Osteocyte (in vitro differentiated cells): Measurements from ENCODE around the gene CBLB. TPM values are rescaled to one million over a fixed set of nuclear protein-coding genes. Genes with fewer than 3 reads are reported as not detected.
A peak's percentile ranks its signal among the peaks of the same experiment; 100 is the strongest.

Source experiments
- DNase-seq: peaks from one replicate; pipeline ENCODE4 v3.0.0; 2021; ENCODE audit warnings: mixed read lengths; ENCODE audit not compliant: unreplicated experiment; ENCODE audit errors: extremely low spot score
- H3K27ac Mint-ChIP-seq: one replicate; pipeline ENCODE4 v1.8.0; 2021; ENCODE audit warnings: mild to moderate bottlenecking, mixed read lengths; ENCODE audit not compliant: unreplicated experiment
- H3K27me3 Mint-ChIP-seq: one replicate; pipeline ENCODE4 v1.8.0; 2021; ENCODE audit warnings: mixed read lengths; ENCODE audit not compliant: unreplicated experiment
- H3K36me3 Mint-ChIP-seq: one replicate; pipeline ENCODE4 v1.8.0; 2021; ENCODE audit warnings: mixed read lengths; ENCODE audit not compliant: unreplicated experiment
- H3K4me1 Mint-ChIP-seq: one replicate; pipeline ENCODE4 v1.8.0; 2021; ENCODE audit warnings: mixed read lengths; ENCODE audit not compliant: unreplicated experiment
- H3K4me3 Mint-ChIP-seq: one replicate; pipeline ENCODE4 v1.8.0; 2021; ENCODE audit warnings: mild to moderate bottlenecking, moderate library complexity, mixed read lengths; ENCODE audit not compliant: unreplicated experiment
- H3K9me3 Mint-ChIP-seq: one replicate; pipeline ENCODE4 v1.8.0; 2021; ENCODE audit warnings: mixed read lengths; ENCODE audit not compliant: unreplicated experiment
- total RNA-seq: library from RNA; stranded (reverse); gene quantifications from 2 replicates; pipeline ENCODE4 v1.2.1, GENCODE V29; 2021
- TF ChIP-seq, protein P1 (sequence below): fragments of 200-600 bp; sonication (generic); IDR thresholded peaks from 2 replicates; pipeline ENCODE4 v1.5.0; 2021; ENCODE audit warnings: antibody characterized with exemption, mild to moderate bottlenecking, moderate library complexity

Gene CBLB
- total RNA-seq, 1 donor from 2014 or later, result 28.8 TPM

DNA sequence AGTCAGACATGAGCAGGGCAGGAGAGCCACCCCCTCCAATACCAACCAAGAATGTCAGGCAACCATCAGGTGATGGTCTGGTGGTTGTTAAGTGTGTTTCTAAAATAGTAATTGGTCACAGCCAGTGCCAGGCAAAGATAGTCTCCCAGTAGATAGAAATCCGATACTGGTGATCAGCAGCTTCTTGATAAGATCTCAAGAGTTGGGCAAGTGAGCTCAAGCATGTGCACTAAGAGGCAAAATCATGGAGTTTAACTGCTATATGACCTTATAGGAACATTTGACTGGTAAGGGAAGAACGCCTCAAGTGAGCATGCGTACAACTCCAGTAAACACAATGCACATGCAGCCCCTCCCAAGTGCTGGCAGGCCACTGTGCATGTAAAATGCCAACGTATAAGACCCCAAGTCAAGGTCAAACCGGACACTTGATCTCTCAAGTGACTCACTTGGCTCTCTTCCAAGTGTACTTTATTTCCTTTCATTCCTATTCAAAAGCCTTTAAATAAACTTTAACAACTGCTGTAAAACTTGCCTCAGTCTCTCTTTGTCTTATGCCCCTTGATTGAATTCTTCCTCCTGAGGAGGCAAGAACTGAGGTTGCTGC lies 36.0 kb upstream of the CBLB start:
- TF ChIP-seq, protein P1, sequence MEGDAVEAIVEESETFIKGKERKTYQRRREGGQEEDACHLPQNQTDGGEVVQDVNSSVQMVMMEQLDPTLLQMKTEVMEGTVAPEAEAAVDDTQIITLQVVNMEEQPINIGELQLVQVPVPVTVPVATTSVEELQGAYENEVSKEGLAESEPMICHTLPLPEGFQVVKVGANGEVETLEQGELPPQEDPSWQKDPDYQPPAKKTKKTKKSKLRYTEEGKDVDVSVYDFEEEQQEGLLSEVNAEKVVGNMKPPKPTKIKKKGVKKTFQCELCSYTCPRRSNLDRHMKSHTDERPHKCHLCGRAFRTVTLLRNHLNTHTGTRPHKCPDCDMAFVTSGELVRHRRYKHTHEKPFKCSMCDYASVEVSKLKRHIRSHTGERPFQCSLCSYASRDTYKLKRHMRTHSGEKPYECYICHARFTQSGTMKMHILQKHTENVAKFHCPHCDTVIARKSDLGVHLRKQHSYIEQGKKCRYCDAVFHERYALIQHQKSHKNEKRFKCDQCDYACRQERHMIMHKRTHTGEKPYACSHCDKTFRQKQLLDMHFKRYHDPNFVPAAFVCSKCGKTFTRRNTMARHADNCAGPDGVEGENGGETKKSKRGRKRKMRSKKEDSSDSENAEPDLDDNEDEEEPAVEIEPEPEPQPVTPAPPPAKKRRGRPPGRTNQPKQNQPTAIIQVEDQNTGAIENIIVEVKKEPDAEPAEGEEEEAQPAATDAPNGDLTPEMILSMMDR, result no peak
- Mint-ChIP-seq H3K27ac (no peak overlapping the region), H3K27me3 (no peaks in the 10 kb centered on the region), H3K4me3 (no peak overlapping the region), H3K4me1 (peaks cover 21% of the 10 kb centered on the region), H3K36me3 (no peaks in the 10 kb centered on the region), H3K9me3 (peaks cover 10% of the 10 kb centered on the region)
- DNase-seq, result no peak

DNA sequence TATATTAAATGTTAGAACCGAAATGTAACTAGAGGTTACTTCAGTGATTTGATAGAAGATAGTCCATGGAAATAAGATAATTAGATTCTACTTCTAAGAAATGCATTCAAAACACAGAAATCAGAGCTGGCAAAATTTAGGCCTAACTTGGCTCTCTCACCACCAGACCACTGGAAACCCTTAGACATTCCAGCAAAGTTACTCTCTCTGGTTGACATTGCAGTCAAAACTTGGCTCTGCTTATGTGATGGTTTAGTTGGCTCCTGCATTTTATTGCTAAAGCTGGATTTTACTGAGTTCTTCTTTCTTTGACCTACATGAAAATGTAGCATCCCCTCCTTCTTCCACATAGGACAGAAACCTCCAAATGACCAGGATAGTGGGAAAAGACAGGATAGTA lies 35.4 kb upstream of the CBLB start:
- Mint-ChIP-seq H3K27me3 (no peaks in the 10 kb centered on the region), H3K36me3 (no peaks in the 10 kb centered on the region), H3K9me3 (peaks cover 4% of the 10 kb centered on the region), H3K4me1 (peaks cover 25% of the 10 kb centered on the region), H3K27ac (no peak overlapping the region), H3K4me3 (no peak overlapping the region)
- no peak for DNase-seq
- TF ChIP-seq, protein P1, result no peak

GRCh38 chr3:105899516-105899915 lies 30.7 kb upstream of the CBLB start:
- H3K27me3 Mint-ChIP-seq, result no peaks in the 10 kb centered on the region

GRCh38 chr3:105891101-105891500 lies 22.3 kb upstream of the CBLB start:
- Mint-ChIP-seq H3K36me3 (no peaks in the 10 kb centered on the region), H3K27ac (no peak overlapping the region), H3K4me3 (no peak overlapping the region), H3K27me3 (no peaks in the 10 kb centered on the region), H3K4me1 (no peaks in the 10 kb centered on the region), H3K9me3 (no peaks in the 10 kb centered on the region)
- DNase-seq, result no peak
- TF ChIP-seq, protein P1, result no peak

More at GRCh38 chr3:105899516-105899915, 30.7 kb upstream of the CBLB start:
- TF ChIP-seq, protein P1, result no peak
- Mint-ChIP-seq H3K4me3 (no peak overlapping the region), H3K36me3 (no peaks in the 10 kb centered on the region), H3K9me3 (peaks cover 2% of the 10 kb centered on the region), H3K27ac (peak overlapping the region; percentile 63), H3K4me1 (peaks cover 7% of the 10 kb centered on the region)
- DNase-seq, result no peak

DNA sequence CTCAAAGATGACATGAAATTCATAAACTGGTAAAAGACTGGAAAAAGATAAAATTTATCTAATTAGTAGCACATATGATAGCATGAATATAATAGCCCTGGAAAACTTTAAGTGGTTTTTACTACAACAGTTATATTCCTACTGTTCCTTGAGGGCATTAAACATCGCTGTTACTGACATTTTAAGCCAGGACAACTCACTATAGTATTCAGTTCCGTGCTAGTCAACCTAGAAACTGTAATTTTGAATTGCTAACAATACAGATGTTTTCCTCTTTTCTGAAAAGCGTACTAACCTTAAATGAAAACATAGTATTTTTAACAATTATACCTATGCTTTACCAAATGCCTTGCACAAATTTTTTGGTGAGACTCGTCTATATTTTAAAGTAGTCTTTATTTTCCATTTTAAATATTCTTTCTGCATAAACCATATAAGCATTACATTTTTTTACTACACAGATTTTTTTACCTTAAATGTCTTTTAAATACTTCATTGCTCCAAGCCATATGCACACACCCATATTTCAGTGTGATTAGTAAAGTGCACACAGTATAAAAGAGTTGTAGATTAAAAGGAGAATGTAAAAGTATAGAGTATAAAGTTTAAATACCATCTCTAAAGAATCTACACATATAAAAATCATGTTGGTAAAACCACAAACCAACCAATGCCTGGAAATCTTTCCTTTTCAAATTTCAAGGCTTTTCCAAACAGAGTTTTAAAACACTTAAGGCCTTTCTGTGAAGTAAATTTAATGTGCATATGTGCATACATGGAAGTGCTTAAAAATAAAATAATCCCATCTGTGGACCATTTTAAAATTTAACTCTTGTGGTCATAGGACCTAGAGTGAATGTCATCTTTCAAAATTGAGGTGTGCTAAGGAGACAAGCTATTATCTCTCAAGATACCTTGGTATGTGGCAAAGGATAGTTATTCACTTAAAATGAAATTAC lies 20.1 kb upstream of the CBLB start:
- no peak for DNase-seq
- no peak overlapping the region for H3K4me3 Mint-ChIP-seq
- H3K4me1 Mint-ChIP-seq, result no peaks in the 10 kb centered on the region
- TF ChIP-seq, protein P1, result no peak
- no peaks in the 10 kb centered on the region for H3K36me3 Mint-ChIP-seq
- H3K27me3 Mint-ChIP-seq, result no peaks in the 10 kb centered on the region
- H3K27ac Mint-ChIP-seq, result no peak overlapping the region
- H3K9me3 Mint-ChIP-seq, result no peaks in the 10 kb centered on the region
